Transverse colon (tissue), 4 donors: ENCODE results near the gene COX7A2L.

ENCODE experiments used
- CTCF ChIP-seq, 5 experiments: fragments of 200-600 bp in 3 of 5; fragments of 450-650 bp in 2 of 5; sonication (generic) in 3 of 5; IDR thresholded peaks; 1 replicate in 2 of 5; 2 replicates in 3 of 5; pipeline ENCODE4 v1.5.1; 2016 to 2017; ENCODE audit warnings: antibody characterized with exemption in 5 of 5, inconsistent platforms in 3 of 5, mild to moderate bottlenecking in 2 of 5, moderate library complexity in 1 of 5
- EP300 ChIP-seq: sonication (generic); formaldehyde crosslinking; IDR thresholded peaks from one replicate; pipeline ENCODE4 v1.6.1; 2017; ENCODE audit warnings: antibody characterized with exemption, low read depth
- POLR2A ChIP-seq: fragments of 450-650 bp; IDR thresholded peaks from one replicate; pipeline ENCODE4 v1.6.1; 2016; ENCODE audit warnings: antibody characterized with exemption, mild to moderate bottlenecking, moderate library complexity
- POLR2AphosphoS5 ChIP-seq, 3 donors: sonication (generic); formaldehyde crosslinking; IDR thresholded peaks; one replicate each; pipeline ENCODE4 v1.6.1; 2016; ENCODE audit warnings: antibody characterized with exemption in 3 of 3

GRCh38 chr2:42314892-42315468 is 46.0 kb downstream of the COX7A2L start:
- TF ChIP-seq POLR2A (no peak), CTCF (IDR thresholded peaks at IDR 0.05) (no peak), POLR2AphosphoS5 (IDR thresholded peaks at IDR 0.05) (no peak), EP300 (no peak)
